HG03196 (cell line): ENCODE measurements around the gene EPB41L2.
A peak's percentile ranks its signal among the peaks of the same experiment; 100 is the strongest.

Source experiments
- ATAC-seq: cut with Tn5 transposase; IDR thresholded peaks from one replicate; pipeline ENCODE4 v1.9.1; 2021; ENCODE audit not compliant: unreplicated experiment

Gene EPB41L2

DNA sequence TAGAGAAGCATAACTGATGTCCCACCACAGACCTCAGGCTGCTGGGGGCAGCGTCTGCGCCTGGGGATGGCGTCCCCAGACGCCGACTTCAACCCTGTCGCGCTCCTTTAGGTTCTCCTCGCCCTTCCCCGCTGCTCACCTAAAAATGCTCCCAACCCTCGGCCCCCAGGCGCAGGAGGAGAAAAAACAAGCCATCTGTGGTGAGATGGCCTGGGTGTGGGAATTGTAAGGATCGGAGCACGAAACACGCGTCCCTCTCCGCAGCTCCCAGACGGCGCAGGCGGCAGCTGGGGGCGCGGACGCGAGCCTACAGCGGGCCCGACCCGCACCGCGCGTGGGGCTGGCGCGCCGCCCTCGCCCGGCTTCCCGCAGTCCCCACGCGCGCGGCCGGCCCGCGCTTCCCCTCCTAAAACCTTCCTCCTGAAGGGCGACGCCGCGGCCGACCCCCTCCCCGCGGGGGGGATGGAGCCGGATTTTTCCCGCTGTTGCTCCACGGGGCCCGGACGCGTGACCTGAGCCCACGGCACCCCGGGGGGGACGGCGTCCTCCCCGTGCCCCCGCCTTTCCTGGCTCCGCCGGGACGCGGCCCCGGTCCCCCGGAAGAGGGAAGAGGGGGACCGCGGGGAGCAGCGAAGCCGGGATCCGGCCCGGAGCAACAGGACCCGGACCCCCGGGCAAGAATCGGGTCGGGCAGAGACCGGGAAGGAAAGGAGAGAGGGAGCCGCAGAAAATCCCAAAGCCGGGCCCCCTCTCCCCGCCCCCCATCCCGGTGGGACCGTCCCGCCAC, 611 bp downstream of the EPB41L2 start:
- ATAC-seq: no peak

DNA sequence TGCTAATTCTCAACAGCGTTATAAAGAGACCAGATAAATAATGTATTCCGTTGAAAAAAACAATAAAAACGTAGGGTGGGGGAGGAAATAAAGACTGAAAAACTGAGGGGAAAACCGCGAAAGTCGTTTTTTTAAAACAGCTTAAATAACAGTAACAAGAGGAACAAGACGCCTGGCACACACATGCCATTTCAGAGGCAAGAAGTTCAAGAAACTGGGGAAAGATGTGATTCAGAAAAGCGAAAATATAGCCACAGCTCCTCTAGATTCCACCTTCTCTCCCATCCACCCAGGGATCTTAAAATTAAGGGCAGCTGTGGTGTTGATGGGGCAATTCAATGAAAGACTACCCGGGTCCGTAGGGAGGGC, 1.3 kb downstream of the EPB41L2 start:
- ATAC-seq: no peak

DNA sequence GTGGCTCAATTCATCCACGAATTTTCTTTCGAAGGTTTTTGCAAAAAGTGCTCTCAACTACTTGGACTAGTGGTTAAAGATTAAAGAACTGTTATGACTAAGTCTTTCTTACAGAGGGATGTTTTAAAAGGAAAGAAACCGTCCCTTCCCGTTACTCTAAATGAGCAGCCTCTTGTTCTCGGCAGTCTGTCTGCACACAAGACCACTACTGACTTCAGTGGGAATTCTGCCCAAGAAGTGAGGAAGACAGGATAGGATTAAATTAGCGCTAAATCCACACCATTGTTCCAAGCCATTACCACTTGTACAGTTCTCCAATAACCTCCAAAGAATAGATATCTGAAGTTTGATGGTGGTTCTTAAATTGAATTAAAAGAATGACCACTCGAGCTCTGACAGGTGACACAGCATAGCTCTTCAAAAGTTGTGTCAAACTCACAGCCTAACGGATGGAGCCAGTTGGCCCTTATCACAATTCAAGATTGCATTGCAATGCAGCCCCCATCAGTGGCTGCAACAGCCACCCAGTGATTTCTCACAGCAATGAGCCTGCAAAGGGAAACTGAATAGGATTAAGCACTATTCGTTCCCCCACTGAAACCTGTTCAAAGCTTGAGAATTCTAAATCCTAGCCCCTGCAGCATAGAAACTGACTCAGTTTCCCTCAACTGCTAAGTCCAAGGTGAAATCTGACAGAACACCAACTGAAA, 1.8 kb downstream of the EPB41L2 start:
- peak; percentile 25 for ATAC-seq

DNA sequence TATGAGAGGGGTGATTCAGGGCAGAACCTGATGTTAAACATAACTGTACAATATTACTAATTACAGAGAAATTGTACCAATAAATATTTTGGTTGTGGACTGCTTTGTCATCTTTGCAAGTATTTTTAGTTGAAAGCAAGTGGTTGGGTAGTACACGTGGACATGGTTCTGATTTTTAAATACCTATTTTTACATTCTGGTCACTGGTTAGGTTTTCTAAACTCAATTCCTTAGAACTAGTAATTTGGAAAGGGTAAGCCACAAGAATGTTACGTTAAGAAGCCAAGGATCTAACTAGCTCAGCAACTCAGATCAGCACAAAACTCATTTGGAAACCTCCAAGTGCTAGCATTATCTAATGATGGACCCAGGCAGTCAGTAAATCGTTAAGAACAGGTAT, 2.7 kb downstream of the EPB41L2 start:
- no peak for ATAC-seq

DNA sequence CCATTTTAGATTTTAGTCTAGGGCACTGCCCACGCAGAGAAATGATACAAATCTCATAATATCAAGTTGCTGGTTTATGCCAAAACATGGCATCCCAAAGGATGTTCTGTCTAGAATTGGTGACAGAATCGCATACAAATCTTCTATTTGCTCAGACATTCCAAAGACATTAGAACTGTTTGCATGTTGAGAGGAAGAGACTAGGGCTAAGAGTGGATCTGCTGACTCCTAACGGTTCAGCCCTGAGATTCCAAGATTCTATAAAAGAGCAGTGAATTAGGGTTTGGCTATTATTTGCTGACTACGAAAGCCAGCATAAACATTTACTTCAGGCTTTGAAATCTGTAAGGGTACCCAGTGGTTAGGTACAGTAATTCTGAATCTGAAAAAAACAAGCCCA, 3.6 kb downstream of the EPB41L2 start:
- ATAC-seq: no peak

DNA sequence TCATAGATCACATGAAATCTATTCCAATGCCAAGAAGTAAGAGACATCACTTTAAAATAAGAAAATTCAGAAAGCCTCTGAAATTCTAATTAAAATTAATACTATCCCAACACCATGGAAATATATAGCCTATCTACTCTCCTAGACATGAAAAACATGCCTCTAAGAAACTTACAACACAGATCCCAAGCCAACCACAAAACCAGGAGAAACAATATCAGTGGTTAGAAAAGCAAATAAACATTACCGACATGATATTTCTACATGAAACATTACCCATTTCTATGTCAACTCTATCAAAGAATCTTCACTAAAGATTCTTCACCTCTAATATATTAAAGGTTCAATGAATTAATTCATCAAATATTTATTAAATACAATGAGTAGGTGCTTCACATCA, 4.8 kb downstream of the EPB41L2 start:
- ATAC-seq: no peak

DNA sequence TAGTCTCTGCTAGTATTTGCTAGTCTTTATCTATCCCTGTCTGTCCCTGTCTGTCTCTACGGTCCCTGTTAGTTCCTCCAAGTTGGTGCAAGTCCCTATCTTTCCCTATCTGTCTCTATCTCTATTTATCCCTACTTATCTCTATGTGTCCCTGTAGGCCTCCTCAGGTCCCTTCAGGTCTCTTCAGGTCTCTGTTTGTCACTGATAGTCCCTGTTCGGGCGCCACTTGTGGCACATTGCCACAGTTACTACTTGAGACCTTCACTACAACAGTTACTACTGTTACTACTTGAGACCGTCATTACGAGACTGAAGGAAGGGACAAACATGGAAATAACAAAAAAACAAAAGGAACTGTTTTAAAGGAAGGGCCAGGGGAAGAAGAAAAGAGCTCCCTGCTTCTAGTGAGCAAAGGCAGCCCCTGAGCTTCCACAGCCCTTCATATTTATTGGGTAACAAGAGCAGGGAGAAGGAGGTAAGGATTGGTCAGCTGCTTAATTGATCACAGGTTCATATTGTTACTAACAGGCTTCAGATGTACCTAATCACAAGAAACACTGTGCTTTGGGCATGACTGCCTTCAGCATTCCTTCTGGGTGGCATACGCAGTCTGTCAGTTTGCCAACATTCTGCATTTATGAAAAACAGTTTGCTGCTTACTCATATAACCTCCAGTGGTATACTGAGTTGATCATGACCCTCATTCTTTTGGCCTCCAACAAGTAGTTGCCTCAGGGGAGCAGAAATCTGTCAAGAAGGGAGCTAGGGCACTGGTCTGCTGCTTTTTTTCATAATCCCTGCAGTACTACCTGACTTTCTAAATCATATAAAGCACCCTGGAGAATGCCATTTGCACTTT, 8.4 kb downstream of the EPB41L2 start:
- ATAC-seq: no peak

DNA sequence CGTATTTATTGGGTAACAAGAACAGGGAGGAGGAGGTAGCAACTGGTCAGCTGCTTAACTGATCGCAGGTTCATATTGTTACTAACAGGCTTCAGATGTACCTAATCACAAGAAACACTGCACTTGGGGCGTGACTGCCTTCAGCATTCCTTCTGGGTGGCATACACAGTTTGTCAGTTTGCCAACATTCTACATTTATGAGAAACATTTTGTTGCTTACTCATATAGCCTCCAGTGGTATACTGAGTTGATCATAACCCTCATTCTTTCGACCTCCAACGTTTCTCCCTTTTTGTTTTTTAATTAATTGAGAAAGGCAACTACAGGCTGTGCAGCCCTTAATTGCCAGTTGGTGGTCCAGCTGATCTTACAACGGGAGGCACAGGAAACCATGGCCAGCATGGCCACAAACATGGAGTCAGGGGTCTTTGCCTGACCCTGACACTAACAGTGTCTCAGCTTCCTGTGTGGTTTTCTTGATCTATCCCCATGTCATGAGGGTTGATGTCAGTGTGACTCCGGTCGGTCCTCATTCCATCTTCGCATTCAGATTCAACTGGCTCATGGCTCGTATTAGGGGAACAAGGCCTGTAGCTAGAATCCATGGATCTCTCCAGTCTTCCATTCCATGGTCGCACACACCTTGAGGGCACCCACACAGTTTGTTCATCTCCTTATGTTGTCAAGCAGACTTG, 9.4 kb downstream of the EPB41L2 start:
- ATAC-seq: no peak

DNA sequence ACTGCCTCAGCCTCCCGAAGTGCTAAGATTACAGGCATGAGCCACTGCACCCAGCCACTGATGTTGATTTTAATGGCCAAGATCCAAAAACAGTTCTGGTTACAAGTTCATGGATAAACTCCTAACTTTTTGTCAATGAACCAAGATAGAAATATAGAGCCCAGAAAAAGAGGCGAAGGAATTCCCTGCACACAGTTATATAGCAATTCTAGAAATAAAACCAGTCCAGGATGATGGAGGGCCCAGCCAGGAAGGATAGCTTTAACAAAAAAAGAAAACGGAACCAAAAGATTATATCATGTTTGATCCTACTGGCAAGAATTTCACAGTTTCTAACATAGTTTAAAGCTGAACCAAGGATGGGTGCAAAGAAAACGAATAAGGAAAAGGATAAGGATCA, 10.9 kb downstream of the EPB41L2 start:
- no peak for ATAC-seq

DNA sequence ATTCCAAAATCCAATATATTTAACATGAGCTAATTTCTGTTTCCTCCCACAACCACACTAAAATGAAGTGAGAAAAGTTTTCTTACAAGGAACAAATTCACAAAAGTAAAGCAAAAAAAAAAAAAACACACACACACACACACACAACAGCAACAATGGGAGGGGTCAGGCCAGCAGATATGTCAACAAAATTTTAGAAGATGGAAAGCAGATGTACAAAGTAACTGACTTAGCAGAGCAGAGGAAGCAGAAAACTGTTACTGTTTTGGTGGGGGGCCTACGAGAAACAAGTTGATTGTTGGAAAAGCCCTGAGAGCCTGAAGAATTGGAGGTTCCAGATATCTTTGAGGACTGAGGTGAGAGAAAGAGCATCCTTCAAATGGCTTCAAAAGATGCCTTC, 11.7 kb downstream of the EPB41L2 start:
- no peak for ATAC-seq

DNA sequence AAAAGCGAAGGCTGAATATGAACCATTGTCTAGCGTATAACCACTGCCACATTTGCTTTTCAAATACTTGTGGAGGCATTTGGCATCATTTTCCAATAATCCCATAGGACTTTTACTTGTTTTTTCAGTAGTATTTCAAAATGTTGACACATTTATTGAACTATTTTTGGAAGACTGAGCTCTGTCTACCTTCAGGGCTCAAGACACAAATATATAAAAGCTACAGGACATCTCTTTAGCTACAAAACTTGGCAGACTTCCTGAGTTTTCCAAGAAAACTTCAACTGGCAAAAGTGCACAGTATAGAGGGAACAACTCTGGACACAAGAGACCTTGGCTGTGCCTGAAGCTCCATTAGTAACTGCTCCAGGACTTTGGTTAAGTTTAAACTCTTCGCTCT, 13.4 kb downstream of the EPB41L2 start:
- no peak for ATAC-seq

DNA sequence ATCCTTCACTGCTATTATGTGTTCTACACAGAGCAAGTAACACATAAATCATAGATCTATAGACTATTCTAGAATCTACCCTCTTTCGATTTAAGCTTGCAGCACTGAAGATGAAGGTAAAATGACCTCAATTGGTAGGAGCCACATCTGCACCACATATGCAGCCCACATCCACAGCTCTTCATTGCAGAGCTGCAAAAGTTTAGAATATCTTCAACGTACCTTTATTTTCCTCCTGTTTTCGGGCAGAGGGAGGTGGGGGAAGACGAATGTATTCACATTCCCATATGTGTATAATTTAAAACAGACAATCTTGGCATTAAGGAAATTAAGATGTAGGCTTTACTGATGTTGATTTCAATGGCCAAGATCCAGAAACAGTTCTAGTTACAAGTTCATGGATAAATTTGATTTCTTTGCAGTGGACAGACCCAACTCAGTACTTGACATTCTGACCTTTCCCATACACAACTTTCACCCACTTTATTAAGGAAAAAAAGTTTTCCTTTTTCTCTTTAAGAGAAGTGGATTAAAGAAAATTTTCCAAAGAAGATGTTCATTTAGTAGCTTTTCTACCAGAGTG, 14.0 kb downstream of the EPB41L2 start:
- ATAC-seq: no peak

DNA sequence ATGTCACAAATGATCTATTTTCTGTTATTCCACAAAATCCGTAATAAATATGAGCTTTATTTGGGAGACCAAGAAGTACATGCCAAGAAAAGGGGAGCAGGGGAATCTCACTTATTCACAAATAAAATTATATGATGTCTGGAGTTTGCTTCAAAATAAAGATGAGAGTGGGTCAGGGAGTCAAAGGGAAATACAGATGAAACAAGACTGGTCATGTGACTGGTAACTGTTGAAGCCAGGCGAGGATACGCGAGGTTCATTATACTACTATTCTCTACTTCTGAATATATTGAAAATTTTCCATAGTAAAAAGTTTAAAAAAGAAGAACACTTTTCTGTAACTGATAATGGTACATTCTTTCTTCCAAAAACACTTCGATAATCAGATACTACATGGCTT, 14.6 kb downstream of the EPB41L2 start:
- ATAC-seq: no peak

DNA sequence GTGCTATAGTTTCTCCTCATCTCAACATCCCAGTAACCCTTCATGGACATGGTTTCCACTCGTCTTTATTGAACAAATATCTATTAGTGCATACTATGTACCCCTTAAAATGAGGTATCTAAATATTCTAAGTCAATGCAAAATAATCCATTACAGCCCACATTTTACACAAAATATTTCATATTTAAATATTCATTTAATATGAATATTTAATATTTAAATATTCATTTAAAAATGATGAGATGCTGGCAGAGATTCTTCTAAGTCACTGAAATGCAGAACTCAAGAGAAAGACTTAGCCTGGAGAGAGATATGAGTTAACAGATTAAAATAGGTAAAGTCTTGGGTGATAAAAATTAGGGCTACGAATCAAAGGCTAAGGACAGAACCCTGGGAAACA, 17.9 kb downstream of the EPB41L2 start:
- ATAC-seq: no peak

DNA sequence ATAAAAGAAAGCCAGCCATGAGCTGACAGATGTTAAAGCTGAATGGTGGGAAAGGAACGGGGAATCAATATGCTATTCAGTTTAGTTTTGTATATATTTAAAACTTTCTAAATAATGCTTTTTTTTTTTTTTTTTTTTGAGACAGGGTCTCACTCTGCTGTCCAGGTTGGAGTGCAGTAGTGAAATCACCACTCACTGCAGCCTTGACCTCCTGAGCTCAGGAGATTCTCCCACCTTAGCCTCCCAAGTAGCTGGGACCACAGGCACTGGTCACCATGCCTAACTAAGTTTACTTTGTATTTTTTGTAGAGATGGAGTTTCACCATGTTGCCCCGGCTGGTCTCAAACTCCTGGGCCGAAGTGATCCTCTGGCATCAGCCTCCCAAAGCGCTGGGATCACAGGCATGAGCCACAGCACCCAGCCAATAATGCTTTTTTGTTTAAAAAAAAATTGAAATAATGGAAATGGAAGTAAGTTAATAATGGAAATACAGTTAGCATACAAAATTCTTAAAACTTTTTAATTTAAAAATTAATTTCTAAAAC, 19.1 kb downstream of the EPB41L2 start:
- no peak for ATAC-seq

DNA sequence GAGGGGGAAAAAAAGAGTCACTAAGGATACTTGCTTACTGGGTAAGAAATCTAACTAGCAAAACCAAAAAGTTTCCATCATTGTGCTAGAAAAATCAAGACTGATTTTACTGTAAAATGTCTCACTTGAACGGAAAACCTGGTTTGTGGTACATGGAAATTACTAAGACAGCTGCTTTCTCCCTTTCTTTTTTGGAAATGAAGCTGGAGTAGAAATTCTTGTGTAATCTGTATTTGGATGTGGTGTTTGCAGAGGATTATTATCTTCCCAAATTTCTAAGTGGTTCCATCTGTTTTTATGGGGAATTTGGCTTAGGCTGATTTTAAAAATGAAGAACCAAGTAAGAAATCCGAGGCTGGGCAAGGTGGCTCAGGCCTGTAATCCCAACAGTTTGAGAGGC, 20.4 kb downstream of the EPB41L2 start:
- ATAC-seq: no peak

DNA sequence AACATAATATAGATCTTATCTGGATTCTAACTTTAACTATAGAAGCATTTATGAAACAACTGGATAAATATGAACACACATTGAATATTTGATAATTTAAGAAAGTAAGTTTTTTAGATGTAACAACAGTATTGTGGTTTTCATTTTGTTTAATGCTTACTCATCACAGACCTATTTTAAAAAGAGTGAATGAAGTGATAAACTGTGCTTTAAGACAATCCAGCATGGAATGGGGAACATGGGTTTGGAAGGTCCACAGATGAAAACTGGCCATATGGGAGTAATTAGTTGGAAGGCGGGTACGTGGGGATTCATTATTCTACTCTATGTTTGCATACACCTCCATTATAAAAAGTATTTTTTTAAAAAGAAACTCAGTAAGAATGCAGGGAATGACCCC, 21.2 kb downstream of the EPB41L2 start:
- no peak for ATAC-seq

DNA sequence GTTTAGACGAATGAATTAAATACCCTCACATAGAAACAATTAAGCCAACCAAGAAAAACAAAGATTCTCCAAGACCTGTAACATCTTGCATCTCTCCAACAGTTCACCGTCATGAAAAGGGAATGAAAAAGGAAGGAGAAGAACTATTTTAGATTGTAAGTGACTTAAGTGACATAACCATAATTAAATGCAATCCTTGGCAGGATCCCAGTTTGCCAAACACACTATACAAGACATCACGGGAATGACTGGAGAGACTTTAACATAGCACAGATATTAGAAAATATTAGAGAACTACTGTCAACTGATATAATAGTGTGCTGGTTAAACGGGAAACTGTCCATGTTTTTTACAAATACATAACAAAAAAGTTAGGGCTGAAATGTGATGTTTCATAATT, 22.2 kb downstream of the EPB41L2 start:
- no peak for ATAC-seq

DNA sequence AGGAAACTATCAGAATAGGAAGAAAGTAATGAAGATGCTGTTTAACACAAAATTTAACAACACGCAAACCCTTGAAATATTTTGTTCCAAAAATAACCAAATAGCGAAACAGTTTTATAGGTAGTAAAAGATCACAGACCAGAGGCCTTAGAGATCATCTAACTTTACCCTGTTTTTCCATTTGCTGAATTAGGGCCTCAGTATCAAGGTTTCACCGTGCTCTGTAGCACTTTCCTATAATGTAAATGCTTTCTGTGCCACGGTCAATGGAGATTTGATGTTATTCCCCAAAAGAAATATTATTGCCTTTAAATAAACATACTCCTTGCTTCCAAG, 23.7 kb downstream of the EPB41L2 start:
- no peak for ATAC-seq

DNA sequence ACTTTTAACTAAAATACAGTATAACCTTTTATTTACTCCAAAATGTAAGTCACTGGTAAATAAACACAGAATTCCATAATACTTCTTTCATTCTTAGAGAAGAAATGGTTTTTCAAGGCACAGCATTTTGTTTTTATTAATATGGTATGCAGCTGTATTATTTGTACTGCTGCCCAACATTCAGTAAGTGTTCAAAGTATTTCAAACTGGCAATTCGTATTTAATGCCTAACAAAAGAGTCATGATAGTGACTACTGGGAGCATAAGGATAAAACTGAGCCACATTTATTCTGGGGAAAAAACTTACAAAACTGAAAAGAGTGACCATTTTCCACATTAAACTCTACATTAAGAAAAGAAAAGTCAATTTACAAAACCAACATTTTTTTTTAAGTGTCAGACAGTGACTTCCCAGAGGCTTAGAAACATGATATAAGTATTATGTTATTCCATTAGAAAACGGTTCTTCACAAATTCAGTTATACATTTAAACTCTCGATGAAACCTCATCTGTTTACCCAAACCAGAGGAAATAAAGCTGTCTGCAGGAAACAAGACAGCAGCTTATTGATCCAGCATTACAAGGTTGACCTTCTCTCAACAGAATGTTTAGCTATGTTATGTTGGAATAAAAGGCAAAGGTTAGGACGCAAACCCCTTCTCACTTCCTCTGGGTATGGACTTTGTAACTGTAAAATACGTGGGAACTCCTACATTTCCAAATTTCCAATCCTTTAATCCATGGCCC, 24.3 kb downstream of the EPB41L2 start:
- ATAC-seq: no peak
